Lung microvascular endothelial cell (primary cell): ENCODE measurements around the gene PTPRCAP. TPM values are rescaled to one million over a fixed set of nuclear protein-coding genes. Genes with fewer than 3 reads are reported as not detected.
A peak's percentile ranks its signal among the peaks of the same experiment; 100 is the strongest.
"Not testable (repeated sequence)": the region's sequence is repeated elsewhere in the genome, so short reads cannot be mapped to it uniquely, and the experiment has no call there.

ENCODE experiments used
- DNase-seq, 2 donors: peaks; one replicate each; pipeline versions ENCODE4 v3.0.0 to v3.0.0-alpha.2; 2010; ENCODE audit warnings: low read depth in 2 of 2
- total RNA-seq: library from RNA; depleted of rRNA; stranded (reverse); fragments of >200 nt; gene quantifications from 2 replicates; pipeline ENCODE4 v1.2.1, GENCODE V29; 2014

PTPRCAP gene
- total RNA-seq, 1 donor from 2014 or later, result 0.20 TPM

DNA sequence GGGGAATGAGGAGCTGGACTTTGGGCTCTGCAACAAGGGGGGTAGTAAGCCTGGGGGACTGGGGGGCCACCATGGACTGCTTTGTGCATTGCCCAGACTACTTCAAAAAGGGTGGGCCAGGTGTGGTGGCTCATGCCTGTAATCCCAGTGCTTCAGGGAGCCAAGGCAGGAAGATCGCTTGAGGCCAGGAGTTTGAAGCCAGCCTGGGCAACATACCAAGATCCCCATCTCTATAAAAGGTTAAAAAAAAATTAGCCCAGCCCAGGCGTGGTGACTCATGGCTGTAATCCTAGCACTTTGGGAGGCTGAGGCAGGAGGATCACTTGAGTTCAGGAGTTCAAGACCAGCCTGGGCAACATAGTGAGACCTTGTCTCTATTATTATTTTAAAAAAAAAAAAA is 28.0 kb upstream of the PTPRCAP start:
- DNase-seq, result not testable (repeated sequence)

GRCh38 chr11:67465189-67465510 is 27.7 kb upstream of the PTPRCAP start:
- DNase-seq, result no peak

- peak; percentile 80 to 86 for DNase-seq
Measured at GRCh38 chr11:67464411-67465188, 27.1 kb upstream of the PTPRCAP start.

- DNase-seq, result peak; percentile 62 to 66
Measured at GRCh38 chr11:67463680-67464410, 26.4 kb upstream of the PTPRCAP start.

DNA sequence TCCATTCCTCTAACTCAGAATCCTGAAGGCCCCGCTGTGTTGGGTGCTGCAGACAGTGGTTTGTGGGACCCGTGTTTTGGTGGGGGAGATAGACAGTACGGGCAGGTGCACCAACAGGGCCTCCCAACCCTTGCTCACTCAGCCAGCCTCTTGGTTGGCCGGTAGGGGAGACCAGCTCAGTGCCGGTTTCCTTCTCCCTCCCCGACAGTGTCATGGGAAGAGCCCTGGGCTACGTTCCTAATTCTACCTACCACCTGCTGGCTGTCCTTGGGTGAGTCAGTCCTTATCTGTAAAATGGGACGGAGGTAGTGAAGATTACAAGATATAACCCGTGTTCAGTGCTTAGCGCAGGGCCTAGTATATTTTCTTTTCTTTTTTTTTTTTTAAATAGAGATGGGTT is 25.7 kb upstream of the PTPRCAP start:
- DNase-seq, result no peak

- no peak for DNase-seq
Measured at GRCh38 chr11:67458266-67458665, 20.8 kb upstream of the PTPRCAP start.

DNA sequence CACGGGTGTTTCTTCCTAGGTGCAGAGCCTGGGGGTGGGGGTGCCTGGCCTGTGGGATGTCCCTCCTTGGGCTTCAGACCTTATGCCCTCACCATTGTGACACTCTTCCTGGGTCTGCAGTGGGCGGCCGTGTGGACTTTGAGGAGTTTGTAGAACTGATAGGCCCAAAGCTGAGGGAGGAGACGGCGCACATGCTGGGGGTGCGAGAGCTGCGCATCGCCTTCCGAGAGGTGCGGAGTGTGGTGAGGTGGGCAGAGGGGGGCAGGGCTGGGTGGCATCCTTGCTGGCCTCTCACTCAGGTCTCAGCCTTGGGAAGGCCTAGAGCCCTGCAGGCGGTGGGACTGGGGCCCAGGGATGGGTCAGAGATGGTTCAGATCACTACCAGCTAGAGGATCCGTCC is 20.0 kb upstream of the PTPRCAP start:
- DNase-seq, result no peak

- no peak for DNase-seq
Measured at GRCh38 chr11:67456068-67456705, 18.7 kb upstream of the PTPRCAP start.

DNA sequence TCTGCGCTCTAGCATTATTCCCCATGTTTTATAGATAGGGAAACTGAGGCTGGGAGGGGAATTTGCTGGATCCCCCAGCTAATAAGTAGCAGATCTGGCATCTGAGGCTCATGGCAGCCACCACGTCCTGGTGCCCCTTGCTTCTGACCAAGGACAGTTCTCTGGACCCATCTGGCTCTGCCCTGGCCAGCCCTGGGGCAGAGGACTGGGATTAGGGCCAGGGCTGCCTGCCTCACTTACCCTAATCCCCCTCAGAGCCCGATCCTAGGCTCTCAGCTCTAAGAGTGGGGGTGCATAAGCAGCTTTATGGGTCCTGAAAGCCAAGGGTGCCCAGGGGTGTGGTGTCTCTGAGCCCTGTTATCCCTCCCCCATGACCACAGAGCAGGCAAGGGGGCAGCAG is 17.6 kb upstream of the PTPRCAP start, which contains the start of gene CABP4:
TSS of gene CABP4 (plus strand) at position 301 of the 400 bp plus-strand sequence. CDS start at position 371, 70 bp downstream.
- DNase-seq, result no peak

GRCh38 chr11:67453816-67454732 is 16.6 kb upstream of the PTPRCAP start:
- no peak for DNase-seq

DNA sequence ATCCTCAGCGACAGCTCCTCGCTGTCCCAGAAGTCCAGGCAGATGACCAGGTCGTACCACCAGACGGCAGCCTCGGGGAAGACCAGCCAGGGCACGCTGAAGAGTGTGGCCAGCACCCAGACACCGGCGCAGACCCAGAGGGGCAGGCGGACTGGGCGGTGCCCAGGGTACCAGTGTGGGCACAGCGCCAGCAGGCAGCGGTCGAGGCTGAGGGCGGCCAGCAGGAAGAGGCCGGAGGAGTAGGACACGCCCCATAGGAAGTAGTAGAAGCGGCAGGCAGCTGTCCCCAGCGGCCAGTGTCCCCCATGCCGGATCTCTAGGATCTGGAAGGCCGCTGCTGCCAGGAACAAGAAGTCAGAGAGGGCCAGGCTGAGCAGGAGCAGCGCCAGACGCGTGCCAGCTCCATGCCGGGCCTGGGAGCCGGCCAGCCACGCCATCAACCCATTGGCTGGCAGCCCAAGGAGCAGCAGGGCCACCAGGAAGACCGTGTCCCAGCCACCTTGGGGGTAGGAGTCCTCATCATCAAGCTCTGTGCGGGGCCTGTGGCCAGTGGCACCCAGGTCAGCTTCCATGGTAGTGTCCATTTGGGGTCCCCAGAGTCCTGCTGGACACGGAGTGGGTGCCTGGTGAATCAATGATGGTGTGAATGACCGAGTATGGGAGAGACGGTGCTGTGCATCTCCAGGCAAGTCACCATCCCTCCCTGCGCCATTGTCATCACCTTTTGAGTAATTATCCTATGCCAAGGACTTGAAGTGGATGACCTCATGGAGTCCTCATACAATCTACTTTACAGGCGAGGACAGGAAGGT is 14.9 kb upstream of the PTPRCAP start, which contains the start of gene GPR152:
TSS of gene GPR152 (minus strand) at position 589 of the 812 bp plus-strand sequence. CDS start at position 584, 5 bp downstream.
- DNase-seq, result peak; percentile 41 to 59

DNA sequence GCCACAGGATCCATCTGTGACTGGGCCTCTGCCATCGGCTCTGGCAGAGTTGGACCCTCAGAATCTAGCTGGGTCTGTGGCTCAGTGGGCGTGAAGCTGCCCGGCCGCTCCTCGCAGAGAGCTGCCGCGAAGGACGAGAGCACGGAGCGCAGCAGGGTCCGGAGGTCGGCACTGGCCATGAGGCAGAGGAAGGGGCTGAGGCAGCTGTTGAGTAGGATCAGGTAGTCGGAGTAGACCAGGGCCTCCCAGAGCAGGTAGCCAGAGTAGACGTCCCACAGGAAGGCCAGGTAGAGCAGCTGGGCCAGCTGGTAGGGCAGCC is 14.1 kb upstream of the PTPRCAP start:
- no peak for DNase-seq

- DNase-seq, result no peak
Measured at GRCh38 chr11:67450796-67451657, 13.5 kb upstream of the PTPRCAP start.

GRCh38 chr11:67449116-67449844 is 11.8 kb upstream of the PTPRCAP start:
- DNase-seq, result no peak

DNA sequence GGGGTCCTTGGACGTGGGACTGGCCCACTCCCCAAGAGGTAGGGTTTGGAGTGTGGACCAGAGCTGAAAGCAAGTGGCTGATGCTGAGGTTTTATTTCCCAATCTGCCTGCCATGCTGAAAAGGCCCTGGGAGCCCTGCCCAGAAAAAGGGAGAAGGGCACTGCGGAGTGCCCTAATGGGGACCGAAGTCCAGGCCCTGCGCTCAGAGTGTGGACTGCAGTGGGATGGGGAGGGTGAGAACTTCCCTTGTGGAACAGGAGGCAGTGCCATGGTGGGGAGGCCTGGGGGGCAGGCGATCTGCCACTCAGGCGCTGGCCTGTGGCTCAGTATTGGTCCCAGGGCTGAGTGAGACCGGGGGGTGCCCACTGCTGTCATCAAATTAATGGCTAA is 10.7 kb upstream of the PTPRCAP start:
- no peak for DNase-seq

DNA sequence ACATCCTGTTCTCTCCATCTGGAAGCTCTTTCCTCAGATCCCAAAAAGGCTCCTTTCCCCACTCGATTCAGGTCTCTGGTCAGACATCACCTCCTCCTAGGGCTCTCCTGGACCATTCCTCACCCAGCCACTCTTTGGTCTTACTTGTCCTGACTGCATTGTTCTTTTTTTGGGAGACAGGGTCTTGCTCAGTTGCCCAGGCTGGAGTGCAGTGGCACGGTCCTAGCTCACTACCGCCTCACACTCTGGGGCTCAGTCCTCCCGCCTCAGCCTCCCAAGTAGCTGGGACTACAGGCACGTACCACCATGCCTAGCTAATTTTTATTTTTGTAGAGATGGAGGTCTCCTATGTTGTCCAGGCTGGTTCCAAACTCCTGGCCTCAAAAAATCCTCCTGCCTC is 8.0 kb upstream of the PTPRCAP start:
- no peak for DNase-seq

DNA sequence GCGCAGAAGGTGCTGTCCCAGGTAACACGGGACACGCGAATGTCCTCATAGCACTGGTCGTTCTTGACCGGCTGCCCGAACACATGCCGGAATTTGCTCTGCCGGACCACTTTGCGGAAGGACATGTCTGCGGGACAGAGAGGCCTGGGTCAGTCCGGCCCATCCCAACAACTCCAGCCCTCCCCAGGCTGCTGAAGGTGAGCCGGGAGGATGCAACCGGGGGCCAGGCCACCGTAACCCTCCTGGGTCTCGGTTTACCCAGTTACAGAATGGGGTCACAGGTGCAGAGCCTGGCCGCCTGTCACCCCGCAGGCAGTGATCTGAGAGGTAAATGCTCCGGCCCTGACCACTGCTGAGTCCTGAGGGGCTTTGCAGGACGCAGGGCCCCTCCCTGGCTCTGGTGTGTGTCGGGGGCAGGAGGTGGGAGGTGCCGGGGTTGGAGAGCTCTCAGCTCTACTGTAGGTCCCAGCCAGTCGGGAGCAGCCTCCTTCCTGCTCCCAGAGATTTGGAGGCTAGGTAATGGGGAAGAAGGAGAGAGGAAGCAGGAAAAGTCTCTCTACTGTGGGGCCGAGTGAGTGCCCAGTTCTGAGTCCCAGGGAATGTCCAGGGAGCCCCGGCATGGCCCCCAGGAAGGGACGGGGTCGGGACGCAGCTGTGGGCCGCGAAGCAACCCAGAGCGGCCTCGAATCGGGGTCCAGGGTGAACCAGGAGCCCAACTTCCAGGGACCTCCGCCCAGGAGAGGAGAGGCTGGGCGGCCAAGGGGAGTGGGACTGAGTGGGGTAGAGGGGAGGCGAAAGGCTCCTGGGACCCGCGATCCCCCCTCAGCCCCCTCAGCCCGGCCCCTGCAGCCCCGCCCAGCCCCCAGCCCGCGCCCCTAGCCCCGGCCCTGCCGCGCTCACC is 5.3 kb upstream of the PTPRCAP start:
- peak in 1 of 2 donors; percentile 36 for DNase-seq
